IPS-18c (cell line): Measurements from ENCODE around the gene RAB30.

Experiments
- H3K4me3 ChIP-seq: 2 replicates; pipeline ENCODE4 v1.7.0; 2013; ENCODE audit warnings: low read depth, mild to moderate bottlenecking, low read length, moderate library complexity; ENCODE audit not compliant: insufficient read depth
- H3K9me3 ChIP-seq: one replicate; pipeline ENCODE4 v1.6.1; 2013; ENCODE audit warnings: mild to moderate bottlenecking, low read length, moderate library complexity; ENCODE audit not compliant: control insufficient read depth, insufficient read depth

RAB30 gene

DNA sequence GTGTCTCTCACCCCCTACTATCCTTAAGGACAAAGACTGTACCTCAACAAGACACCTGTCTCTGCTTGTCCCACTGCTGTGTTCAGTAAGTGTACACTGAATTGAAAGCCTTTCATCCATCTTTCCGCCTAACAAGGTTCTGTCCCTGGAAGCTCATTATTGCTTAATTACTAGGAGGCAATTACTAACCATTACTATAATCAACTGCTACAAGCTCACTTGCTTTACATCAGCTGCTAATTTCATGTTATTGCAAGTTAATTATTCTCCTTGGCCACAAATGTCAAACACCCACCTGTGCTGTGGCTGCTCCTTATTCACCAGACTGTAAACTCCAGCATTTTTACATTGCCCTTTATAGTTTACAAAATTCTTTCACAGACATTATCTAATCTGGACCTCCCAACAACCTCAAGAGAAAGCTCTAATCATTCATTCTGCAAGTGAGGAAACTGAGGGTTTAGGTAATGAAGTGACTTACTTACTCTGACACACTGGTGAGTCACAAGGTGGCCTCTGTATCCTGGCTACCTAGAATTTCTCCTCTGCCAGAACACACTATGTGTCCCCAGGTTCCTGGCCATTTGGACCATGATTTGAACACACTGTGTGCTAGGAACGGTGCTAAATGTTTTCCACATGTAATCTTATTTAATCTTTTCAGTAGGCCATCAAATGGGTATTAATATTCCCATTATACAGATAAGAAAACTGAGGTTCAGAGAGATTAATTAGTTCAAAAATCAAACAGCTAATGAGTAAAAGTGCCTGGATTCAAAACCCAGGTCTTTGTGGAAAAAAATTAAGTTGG is 66.7 kb downstream of the RAB30 start:
- no peak overlapping the region for H3K4me3 ChIP-seq
- H3K9me3 ChIP-seq: no peaks in the 10 kb centered on the region

DNA sequence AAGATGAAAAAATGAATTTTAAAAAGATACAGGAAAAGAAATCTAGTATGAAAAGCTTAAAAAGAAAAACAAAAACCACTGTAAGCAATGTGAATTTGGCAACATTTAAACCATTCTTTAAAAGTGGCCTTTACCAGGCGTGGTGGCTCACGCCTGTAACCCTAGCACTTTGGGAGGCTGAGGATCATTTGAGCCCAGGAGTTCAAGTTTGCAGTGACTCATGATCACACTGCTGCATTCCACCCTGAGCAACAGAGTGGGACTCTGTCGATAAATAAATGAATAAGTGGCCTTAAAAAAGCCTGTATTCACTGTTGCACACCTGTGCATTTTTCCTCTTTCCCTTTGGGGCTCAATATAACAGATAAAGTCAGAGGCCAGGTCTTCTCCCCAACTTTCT is 69.2 kb downstream of the RAB30 start:
- Histone ChIP-seq H3K9me3 (no peaks in the 10 kb centered on the region), H3K4me3 (no peak overlapping the region)

DNA sequence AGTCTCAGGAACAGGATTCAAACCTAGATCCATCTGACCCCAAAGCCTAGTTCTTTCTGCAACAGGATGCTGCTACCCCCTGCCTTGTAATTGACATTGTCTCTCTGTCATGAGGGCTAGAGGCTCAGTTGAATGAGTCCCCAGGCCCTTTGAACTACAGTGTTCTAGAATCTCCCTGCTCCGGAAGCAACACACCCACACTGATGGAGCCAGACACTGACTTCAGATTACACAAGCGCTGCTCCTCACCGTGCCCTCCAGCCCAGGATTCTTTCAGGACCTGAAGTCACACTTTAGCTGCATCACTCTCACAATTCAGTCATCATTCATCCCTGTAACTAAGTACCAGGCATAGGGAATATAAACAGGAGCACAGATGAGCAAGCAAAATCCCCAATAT is 69.6 kb downstream of the RAB30 start:
- H3K4me3 ChIP-seq: no peak overlapping the region

DNA sequence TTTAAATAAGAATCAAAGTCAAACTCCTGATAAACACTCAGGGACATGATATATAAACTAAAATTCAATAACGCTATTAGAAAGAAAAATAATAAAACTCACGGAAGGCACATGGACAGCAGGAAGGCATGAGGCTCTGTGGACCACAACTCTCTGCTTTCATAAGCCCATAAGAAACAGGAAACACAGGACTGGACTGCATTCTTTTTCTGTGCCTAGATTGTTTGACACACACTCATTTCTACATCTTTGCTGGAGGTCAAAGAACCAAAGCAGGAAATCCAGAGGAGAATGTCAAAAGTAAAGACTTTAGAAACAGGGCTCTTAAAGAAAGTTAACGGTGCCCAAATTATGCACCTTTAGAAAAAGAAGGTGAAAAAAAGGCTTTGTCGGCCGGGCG is 71.3 kb downstream of the RAB30 start:
- Histone ChIP-seq H3K4me3 (no peak overlapping the region), H3K9me3 (no peaks in the 10 kb centered on the region)

More for the DNA sequence above, 69.6 kb downstream of the RAB30 start:
- no peaks in the 10 kb centered on the region for H3K9me3 ChIP-seq

DNA sequence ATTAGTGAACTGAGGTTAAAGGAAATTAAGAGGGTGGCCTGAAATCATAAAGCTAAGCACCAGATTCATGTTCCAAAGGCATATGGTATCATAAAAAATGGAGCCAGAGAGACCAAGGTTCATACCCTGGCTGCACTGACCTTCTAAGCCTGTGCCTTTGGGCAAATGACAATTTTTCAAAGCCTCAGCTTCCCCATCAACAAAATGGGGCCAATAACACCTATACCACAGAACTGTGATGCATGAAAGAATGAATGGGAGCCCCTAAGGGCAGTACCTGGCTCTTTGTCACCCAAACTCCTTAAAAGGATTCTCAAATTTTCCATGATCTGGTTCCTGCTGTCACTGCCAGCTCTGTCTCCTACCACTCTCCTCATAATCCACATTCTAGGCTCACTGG is 72.5 kb downstream of the RAB30 start:
- H3K9me3 ChIP-seq: no peaks in the 10 kb centered on the region
- H3K4me3 ChIP-seq: no peak overlapping the region

DNA sequence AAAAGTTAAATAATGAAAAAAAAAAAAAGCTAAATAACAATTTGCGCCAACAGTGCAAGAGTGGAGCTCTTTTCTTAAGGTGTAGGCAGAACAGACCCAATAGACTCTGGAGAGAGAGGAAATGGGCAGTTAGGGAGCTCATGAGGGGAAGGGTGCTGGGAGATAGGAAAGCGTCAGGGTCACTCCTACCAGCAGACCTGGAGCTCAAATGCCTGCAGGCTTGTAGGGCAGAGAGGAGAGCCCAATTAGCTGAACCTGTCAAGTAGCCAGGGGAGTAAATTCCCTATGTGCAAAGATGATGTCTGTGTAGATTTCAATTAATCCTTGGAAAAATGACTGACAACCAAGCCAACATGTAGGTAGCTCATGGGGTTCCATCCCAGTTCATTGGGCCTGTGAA is 73.0 kb downstream of the RAB30 start:
- Histone ChIP-seq H3K4me3 (no peak overlapping the region), H3K9me3 (no peaks in the 10 kb centered on the region)

DNA sequence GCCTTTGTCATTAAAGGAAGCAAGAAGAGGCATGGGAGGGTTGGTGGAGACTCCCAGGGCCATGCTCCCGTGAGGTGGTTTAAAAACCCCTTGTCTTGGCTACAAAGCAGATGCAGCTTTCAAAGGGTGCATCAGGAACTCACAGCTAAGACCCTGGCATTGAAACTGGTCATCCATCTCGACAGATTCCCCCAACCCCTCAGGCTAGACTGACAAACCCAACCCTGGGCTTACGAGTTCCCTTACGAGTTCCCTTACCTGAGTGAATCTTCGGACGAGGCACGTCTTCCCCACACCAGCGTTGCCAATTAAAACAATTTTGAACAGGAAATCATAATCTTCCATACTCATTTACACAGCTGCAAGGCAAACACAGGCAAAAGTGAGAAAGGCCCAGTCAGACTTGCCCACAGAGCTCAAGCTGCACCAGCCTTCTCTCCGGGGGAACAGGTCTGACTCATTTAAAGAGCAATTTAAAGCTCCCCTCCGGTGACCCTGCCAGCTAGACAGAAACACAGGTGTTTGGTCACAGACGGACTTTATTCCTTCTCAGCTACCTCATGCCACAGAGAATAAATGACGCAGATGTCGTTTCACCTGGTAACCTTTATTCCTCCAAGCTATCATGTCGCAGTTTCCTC is 74.6 kb downstream of the RAB30 start:
- Histone ChIP-seq H3K9me3 (no peaks in the 10 kb centered on the region), H3K4me3 (no peak overlapping the region)

DNA sequence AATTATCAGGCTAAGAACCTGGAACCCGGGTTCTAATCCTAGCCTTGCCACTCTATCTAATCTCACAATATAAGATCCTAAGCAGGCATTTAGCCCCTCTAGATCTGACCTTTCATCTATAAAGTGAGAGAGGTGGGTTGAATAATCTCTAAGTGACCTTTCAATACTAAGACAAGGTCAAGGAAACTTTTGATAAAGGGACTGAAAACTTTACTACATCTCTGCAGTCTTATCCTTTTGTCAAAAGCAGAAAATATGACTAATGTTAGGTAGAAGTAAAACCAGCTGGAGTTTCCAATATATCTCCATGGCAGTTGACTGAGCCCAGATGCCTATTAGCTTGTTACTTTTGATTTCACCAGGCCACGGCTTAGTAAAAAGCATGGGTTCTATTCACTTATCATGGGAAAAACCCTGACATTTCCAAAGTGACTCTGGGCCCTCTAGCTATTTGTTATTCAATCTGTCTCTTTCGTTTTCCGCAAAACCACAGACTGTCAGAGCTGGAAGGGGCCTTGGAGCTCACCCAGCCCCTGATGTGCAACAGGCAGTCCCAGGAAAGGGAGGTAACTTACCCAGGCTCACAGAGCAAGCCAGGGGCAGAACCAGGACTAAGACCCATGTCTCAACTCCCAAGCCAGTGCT is 75.8 kb downstream of the RAB30 start:
- no peak overlapping the region for H3K4me3 ChIP-seq
- no peaks in the 10 kb centered on the region for H3K9me3 ChIP-seq

DNA sequence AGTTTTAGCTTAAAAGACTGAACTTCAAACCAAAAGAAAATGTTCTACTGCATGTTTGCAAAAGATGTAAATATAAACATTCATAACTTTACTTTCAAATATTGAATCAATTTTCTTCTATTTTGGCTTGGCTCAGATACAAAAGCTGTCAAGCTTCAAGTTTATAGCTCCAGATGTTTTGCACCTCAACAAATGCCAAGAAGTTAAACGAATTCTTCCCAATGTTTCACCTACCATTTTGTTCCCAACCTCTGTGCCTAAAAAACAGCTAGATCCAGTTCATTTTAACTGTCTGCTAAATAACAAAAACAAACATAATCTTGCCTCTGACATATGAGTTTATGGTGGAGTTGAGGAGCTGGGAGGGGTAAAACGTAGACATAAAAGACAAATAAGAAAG is 76.5 kb downstream of the RAB30 start:
- H3K9me3 ChIP-seq: no peaks in the 10 kb centered on the region
- H3K4me3 ChIP-seq: no peak overlapping the region

DNA sequence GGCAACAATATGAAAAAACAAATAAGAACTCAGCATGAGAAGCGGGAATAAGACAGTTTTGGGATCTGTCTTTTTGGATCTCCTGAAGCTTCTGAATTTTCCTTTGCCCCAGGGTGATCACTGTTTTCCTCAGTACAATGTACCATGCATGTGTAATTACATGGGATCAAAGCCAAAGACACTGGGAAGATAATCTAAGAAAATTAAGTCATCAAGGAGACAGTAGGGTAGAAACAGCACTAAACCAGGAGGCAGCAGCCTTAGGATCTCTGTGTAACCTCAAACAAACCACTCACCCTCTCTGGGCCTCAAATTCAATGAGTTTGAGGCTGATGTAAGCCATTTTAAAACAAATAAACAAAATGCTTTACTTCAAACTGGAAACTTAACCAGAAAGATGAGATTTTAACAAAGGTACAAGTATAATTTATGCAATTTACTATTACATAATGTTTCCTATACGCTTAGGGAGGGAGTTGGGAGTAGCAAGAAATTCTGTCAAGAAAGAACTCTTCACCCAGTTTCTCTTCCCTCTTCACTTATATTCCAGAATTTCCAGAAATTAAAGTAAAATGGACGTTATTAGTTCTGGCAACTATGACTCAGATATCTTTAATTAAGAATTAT is 77.0 kb downstream of the RAB30 start:
- no peaks in the 10 kb centered on the region for H3K9me3 ChIP-seq
- no peak overlapping the region for H3K4me3 ChIP-seq

DNA sequence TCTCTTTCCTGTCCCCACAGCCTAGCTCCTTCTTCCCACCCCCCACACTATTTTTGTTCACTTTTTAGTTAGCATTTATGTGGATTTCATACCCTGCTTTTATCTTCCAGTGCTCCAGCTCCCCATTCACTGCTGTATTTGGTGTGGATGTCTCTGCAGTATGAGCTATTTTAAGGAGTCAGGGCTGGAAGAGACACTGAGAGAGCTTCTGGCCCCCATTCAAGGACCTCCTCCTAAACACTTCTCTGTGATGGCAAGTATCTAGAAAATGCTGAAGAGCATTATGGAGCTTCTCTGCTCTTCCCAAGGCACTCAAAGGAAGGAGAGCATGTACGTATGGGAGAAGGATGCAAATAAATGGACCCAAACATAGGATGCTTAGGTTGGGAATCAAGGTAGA is 79.5 kb downstream of the RAB30 start:
- Histone ChIP-seq H3K9me3 (no peaks in the 10 kb centered on the region), H3K4me3 (no peak overlapping the region)

DNA sequence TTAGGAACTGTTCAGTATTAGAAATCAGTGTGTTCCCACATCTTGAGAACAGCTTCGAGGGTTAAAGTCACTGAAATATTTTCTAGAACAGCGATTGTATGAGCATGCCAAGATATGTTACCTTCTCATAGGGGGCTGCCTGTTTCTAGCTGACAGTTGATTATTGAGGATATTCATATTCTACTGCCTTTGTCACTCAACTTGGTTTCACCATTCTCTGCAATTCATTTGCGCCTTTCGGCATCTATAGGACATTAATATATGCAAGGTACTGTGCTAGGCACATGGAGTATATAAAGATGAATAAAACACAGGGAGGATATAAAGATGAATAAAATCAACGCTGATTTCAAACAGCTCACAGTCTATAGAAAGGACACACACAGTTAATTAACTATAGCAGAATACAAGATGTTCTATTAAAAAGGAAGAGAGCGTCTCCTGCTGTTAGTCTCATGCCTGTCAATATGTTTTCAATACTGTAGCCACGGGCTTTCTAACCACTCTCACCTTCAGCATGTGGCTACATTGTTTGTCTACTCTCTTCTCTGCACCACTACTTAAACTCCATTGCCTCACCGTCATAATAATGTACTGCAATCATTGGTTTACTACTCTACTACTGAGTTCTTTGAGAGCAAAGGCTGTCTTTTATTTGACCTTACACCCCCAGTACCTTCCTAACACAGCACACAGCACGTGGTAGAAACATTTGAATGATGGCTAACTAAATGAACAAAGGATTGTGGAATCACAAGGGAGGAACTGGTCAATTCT is 81.9 kb downstream of the RAB30 start:
- no peak overlapping the region for H3K4me3 ChIP-seq
- H3K9me3 ChIP-seq: no peaks in the 10 kb centered on the region

DNA sequence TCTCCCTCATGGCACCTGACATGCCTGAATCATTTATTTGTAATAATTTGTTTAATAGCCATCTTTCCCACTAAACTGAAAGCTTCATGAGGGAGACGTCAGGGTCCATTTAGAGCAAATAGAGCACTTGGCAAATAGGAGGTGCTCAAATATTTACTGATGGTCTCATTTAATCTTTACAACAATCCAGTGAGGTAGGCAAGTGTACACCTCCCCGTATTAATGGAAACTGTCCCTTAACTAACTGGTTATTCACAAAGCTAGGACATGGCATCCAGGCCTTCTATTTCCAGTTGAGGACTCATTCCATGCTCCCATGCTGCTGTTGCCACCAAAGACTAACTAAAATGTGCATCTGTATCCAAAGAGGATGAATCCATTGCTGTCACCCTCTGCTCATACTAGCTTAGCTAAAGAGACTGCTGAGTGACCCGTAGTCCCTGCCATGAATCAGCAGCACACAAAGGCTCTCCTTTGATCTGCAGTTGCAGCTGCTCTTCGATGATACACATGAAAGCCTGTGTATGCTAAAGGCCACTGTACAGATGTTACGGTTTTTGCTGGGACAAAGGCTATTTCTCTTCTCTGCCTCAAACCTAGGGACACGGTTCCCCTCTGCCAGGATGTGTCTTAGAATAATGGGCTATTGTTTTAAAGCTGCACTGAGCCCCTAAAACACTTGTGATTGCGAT is 82.6 kb downstream of the RAB30 start:
- Histone ChIP-seq H3K9me3 (no peaks in the 10 kb centered on the region), H3K4me3 (no peak overlapping the region)

DNA sequence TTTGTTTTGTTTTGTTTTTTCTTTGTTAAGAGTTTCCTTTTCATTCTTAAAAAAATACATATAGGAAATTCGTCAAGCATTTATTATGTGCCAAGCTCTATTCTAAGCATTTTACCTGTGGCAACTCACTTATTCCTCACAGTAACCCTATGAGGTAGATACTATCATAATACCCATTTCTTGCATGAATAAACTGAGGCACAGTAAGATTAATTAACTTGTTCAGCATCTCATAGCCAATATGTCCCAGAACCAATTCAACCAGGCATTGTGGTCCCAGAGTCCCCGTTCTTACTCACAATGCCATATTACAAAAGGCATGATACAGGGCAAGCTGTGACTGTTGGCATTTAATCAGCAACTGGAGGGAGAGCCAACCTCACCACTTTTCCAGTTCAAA is 83.7 kb downstream of the RAB30 start:
- Histone ChIP-seq H3K9me3 (no peaks in the 10 kb centered on the region), H3K4me3 (no peak overlapping the region)

DNA sequence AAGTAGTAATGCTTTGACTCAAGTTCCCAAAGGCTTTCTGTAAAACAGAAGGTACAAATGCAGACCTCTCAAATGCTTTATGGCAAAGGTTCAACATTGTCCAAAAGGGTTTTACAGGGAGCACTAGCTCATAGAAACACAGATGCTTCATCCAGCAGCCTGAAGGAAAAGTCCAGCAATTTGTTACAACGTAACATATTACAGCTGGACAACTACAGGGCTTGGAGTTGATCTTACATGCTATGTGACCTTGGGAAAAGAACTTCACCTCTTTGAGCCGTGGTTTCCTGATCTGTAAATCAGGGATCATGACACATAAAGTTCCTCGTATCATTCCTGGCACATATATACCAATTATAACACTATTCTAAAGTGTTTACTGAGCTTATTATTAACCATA is 85.3 kb downstream of the RAB30 start:
- no peaks in the 10 kb centered on the region for H3K9me3 ChIP-seq
- no peak overlapping the region for H3K4me3 ChIP-seq

DNA sequence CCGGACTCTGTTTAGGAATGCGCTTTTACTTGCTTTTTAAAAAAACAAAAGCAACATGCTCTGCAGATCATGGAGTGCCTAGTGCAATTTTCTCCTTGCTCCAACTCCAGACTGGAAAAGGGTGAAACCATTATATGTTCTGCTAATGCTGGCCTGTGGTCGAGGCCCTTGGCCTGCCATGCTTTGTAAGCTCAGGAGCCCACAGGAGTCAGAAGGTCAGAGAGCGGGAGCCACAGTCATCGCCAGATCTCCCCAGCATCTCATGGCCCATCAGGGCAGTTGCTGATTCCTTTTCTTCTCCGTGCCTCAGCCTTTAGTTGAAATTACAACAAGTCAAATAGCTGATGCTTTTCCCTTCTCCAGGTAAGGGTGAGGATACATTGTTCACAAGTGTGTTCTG is 89.8 kb downstream of the RAB30 start:
- no peak overlapping the region for H3K4me3 ChIP-seq
- no peaks in the 10 kb centered on the region for H3K9me3 ChIP-seq

DNA sequence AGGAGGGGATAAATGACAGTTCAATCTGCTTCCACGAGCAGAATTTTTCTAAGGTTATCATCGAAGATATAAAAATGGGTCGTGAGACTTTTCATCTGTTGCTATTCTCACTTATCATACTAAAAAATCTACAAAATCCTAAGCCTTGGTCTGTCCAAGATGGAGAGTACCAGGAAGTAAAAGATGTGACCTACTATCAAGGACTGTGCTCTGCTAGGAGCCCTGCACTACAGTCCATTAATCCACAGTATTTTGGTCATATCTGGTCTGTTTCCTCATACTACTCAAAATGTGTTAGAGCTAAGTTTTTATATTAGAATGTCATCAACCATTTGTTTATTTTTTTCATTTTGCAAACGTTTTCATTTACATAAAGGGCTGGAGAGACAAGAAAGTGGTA is 90.8 kb downstream of the RAB30 start:
- Histone ChIP-seq H3K4me3 (no peak overlapping the region), H3K9me3 (no peaks in the 10 kb centered on the region)
